ENCODE measurements around the gene CFL2. TPM values are rescaled to one million over a fixed set of nuclear protein-coding genes. Genes with fewer than 3 reads are reported as not detected.
"Not testable (repeated sequence)": the region's sequence is repeated elsewhere in the genome, so short reads cannot be mapped to it uniquely, and the experiment has no call there.

Gene CFL2
- total RNA-seq, 3 donors from 2014 or later, result 5.8 to 11.0 (median 6.9) TPM

DNA sequence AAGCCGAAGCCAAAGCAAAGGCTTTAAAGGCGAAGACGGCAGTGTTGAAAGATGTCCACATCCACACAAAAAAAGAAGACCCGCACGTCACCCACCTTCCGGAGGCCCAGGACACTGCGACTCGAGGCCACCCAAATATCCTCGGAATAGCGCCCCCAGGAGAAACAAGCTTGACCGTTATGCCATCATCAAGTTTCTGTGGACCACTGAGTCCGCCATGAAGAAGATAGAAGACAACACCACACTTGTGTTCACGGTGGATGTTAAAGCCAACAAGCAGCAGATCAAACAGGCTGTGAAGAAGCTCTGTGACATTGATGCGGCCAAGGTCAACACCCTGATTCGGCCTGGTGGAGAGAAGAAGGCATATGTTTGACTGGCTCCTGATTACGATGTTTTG is 20.2 kb downstream of the CFL2 start:
- H3K36me3 Mint-ChIP-seq (ENCODE audit: insufficient read depth); H3K9me3 Mint-ChIP-seq; DNase-seq; H3K4me1 Mint-ChIP-seq (ENCODE audit: low read depth); H3K4me3 Mint-ChIP-seq; ATAC-seq; H3K27me3 Mint-ChIP-seq (ENCODE audit: low read depth): not testable (repeated sequence)

- no peak overlapping the region for H3K4me3 Mint-ChIP-seq
Measured at GRCh38 chr14:34693228-34693939, 21.0 kb downstream of the CFL2 start.

DNA sequence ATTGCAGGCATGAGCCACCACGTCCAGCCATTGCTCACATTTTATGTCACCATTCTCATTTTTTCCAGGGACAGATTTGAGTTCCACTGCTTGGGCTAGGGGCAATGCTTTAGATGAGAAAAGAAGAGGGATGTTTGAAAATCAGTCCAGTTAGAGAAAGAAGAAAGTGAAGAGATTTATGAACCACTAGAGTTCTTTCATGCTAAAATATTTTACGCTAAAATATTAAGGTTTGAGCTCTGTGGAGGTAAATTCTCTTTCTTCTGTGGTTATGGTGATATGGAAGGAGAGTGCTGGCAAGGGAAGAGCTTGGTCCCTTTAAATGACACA is 21.5 kb downstream of the CFL2 start:
- no peak for DNase-seq
- no peaks in the 10 kb centered on the region for H3K9me3 Mint-ChIP-seq
- H3K4me3 Mint-ChIP-seq, result no peak overlapping the region
- no peak for ATAC-seq
- no peaks in the 10 kb centered on the region for H3K27me3 Mint-ChIP-seq (ENCODE audit: low read depth)
- H3K4me1 Mint-ChIP-seq (ENCODE audit: low read depth), result peaks cover 8% of the 10 kb centered on the region
- no peaks in the 10 kb centered on the region for H3K36me3 Mint-ChIP-seq (ENCODE audit: insufficient read depth)

More at GRCh38 chr14:34693228-34693939, 21.0 kb downstream of the CFL2 start:
- ATAC-seq (peak in 1 of 2 donors; percentile 52), DNase-seq (no peak)
- Mint-ChIP-seq H3K4me1 (ENCODE audit: low read depth) (peaks cover 8% of the 10 kb centered on the region), H3K9me3 (no peaks in the 10 kb centered on the region), H3K27me3 (ENCODE audit: low read depth) (no peaks in the 10 kb centered on the region), H3K36me3 (ENCODE audit: insufficient read depth) (no peaks in the 10 kb centered on the region)

DNA sequence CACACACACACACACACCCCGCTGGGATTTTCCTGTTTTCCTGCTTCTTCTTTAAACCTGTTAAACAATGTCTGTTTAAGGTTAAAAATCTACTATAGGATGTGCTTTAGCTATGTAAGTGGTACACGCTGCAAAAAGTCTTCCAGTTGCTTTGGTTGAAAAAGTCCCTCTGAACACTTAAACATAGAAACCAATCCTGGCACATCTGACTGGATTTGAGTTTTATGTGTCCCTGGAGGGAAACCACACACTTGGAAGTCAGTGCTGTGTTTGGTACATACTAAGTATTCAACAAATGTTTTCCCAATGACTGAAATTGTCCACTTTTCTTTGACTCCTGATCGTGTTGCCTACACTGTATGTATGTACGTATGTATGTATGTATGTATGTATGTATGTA is 22.0 kb downstream of the CFL2 start:
- no peak overlapping the region for H3K4me3 Mint-ChIP-seq
- H3K36me3 Mint-ChIP-seq (ENCODE audit: insufficient read depth), result no peaks in the 10 kb centered on the region
- H3K27me3 Mint-ChIP-seq (ENCODE audit: low read depth), result no peaks in the 10 kb centered on the region
- no peaks in the 10 kb centered on the region for H3K9me3 Mint-ChIP-seq
- DNase-seq (no peak), ATAC-seq (no peak)
- H3K4me1 Mint-ChIP-seq (ENCODE audit: low read depth), result peaks cover 8% of the 10 kb centered on the region

DNA sequence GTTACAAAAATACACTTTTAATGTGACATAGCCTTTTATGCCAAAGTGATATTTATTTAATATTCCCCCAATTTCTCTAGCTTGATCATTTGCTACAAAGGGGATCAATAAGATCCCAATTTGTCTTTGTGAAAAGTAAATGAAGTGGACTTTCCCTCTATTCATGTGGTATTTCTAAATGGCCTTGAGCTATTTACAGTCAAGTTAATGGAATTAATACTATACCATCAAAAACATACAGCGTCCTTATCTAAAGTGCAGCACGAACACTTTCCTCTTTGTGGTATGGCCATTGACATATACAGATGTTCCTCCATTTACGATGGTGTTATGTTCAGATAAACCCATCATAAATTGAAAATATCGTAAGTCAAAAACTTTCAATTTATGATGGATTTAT is 23.2 kb downstream of the CFL2 start:
- Mint-ChIP-seq H3K4me3 (no peak overlapping the region), H3K27me3 (ENCODE audit: low read depth) (no peaks in the 10 kb centered on the region), H3K36me3 (ENCODE audit: insufficient read depth) (no peaks in the 10 kb centered on the region), H3K9me3 (no peaks in the 10 kb centered on the region), H3K4me1 (ENCODE audit: low read depth) (peaks cover 8% of the 10 kb centered on the region)
- DNase-seq (no peak), ATAC-seq (no peak)

DNA sequence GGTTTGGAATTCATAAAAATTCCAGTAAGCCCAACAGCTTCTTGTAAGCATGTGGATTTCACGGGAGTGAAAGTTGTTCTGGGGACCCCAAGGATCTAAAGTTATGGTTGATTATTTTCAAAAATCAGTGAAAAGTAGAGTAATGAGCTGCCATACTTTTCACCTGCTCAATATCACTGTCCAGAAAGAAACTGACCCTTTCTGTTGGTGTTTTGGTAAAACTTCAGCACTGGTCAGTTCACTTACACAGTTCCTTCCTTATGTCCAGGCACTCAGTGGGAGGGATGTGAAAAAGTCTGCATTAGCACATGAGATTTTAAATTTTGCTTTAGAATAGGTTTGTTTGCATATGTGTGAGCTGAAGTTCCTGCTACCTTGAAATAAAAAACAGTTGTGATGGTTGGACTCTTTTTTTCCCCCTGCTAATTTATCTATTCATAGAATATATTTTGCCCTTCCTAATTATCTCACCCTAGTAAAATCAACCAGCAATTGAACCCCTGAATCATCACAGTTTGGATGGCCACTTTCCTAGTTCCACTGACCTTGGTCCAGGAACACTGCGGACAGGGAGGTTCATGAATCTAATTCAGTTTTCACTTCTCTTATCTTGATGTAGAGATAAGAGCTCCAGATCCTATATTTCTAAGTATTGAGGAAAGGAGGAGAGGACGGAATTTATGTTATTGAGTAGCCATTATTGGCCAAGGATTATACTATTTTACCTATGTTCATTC is 25.8 kb downstream of the CFL2 start:
- H3K36me3 Mint-ChIP-seq (ENCODE audit: insufficient read depth), result no peaks in the 10 kb centered on the region
- H3K9me3 Mint-ChIP-seq, result no peaks in the 10 kb centered on the region
- H3K27me3 Mint-ChIP-seq (ENCODE audit: low read depth), result no peaks in the 10 kb centered on the region
- ATAC-seq (no peak), DNase-seq (no peak)
- H3K4me3 Mint-ChIP-seq, result no peak overlapping the region
- H3K4me1 Mint-ChIP-seq (ENCODE audit: low read depth), result peaks cover 8% of the 10 kb centered on the region

GRCh38 chr14:34685819-34686428 is 28.5 kb downstream of the CFL2 start:
- Mint-ChIP-seq H3K4me3 (no peak overlapping the region), H3K9me3 (no peaks in the 10 kb centered on the region), H3K36me3 (ENCODE audit: insufficient read depth) (no peaks in the 10 kb centered on the region), H3K27me3 (ENCODE audit: low read depth) (no peaks in the 10 kb centered on the region), H3K4me1 (ENCODE audit: low read depth) (no peaks in the 10 kb centered on the region)
- ATAC-seq, result no peak
- DNase-seq, result no peak

DNA sequence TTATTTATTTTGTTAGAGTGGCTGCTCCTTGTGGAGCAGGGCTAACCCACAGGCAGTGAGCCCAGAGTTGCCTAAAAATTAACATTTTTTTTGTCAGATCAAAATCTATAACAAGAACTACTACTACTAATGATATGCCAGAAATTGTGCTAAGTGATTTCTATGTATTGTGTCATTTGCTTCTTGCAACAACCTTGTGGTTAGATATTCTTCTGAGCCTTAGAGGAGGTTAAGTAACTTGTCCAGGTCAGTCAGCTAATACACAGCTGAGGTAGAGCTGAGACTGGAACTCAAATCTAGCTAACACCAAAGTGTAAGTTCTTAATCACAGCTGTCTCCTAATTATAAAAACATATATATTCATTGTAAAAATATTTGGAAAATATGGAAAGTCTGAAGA is 29.8 kb downstream of the CFL2 start:
- no peak for ATAC-seq
- no peaks in the 10 kb centered on the region for H3K27me3 Mint-ChIP-seq (ENCODE audit: low read depth)

DNA sequence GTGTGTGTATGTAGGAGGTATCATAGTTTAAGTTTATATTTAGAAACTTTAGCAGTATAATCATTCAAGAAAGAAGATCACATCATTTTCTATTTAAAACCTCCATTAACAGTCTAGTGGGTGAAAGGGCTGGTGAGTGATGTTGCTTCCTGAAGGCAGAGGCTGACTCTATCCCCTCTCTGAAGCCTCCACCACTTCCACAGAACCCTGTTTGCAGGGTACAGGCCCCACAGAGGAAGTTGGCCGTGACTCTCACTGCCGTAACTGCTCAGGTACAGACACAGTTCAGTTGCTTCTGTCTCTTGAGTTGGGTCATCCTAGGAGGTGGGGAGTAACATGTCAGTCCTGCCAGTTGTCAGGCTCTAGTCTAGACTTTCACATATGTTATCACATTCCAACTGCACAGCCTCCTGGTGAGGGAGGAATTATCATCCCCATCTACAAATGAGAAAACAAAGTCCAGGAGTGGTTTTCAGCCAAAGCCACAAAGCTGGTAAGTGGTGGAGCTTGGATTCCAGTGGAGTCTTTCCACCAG is 31.5 kb downstream of the CFL2 start:
- Mint-ChIP-seq H3K4me1 (ENCODE audit: low read depth) (no peaks in the 10 kb centered on the region), H3K9me3 (no peaks in the 10 kb centered on the region), H3K36me3 (ENCODE audit: insufficient read depth) (no peaks in the 10 kb centered on the region), H3K27me3 (ENCODE audit: low read depth) (no peaks in the 10 kb centered on the region), H3K4me3 (no peak overlapping the region)
- DNase-seq (no peak), ATAC-seq (peak; percentile 54 to 62)

More for the DNA sequence above, 29.8 kb downstream of the CFL2 start:
- H3K4me1 Mint-ChIP-seq (ENCODE audit: low read depth), result no peaks in the 10 kb centered on the region
- H3K4me3 Mint-ChIP-seq, result no peak overlapping the region
- H3K9me3 Mint-ChIP-seq, result no peaks in the 10 kb centered on the region
- no peaks in the 10 kb centered on the region for H3K36me3 Mint-ChIP-seq (ENCODE audit: insufficient read depth)
- no peak for DNase-seq

DNA sequence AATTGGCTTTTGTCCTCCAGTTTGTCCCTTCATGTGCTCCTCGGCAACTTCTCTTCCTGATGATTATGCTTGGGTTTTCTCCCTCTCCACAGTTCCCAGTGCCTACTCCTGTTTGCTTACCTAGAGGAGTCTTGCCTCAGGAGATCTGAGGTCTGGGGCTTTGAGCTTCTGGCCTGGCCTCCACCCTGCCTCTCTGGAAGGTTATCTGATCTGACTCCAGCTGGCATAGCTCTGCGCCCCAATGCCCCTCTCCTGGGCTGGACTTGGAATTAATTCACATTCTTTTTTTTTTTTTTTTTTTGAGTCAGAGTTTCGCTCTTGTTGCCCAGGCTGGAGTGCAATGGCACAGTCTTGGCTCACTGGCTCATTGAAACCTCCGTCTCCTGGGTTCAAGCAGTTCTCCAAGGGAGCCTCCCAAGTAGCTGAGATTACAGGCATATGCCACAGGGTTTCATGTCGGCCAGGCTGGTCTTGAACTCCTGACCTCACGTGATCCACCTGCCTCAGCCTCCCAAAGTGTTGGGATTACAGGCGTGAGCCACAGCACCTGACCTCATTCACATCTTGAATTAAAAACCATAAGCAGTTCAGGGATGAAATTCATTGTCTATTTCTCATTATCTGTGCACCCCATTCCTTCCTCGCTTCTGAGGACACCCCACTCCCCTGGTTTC is 33.5 kb downstream of the CFL2 start:
- H3K9me3 Mint-ChIP-seq, result no peaks in the 10 kb centered on the region
- no peaks in the 10 kb centered on the region for H3K36me3 Mint-ChIP-seq (ENCODE audit: insufficient read depth)
- ATAC-seq (no peak), DNase-seq (no peak)
- no peaks in the 10 kb centered on the region for H3K4me1 Mint-ChIP-seq (ENCODE audit: low read depth)
- H3K4me3 Mint-ChIP-seq, result no peak overlapping the region
- H3K27me3 Mint-ChIP-seq (ENCODE audit: low read depth), result no peaks in the 10 kb centered on the region

DNA sequence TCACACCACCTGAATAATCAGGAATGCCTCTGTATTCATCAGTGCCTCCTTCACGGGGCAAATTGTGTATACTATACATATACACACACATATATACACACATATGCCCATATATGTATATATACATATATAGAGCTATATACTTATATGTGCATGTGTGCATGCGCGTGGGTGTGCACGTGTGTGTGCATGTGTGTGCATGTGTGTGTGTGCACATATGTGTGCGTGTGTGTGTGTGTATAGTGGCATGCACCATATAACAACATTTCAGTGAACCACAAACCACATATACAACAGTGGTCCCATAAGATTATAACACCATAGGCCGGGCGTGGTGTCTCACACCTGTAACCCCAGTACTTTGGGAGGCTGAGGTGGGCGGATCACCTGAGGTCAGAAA is 35.7 kb downstream of the CFL2 start:
- no peak for ATAC-seq
- Mint-ChIP-seq H3K9me3 (no peaks in the 10 kb centered on the region), H3K27me3 (ENCODE audit: low read depth) (no peaks in the 10 kb centered on the region), H3K36me3 (ENCODE audit: insufficient read depth) (no peaks in the 10 kb centered on the region), H3K4me1 (ENCODE audit: low read depth) (no peaks in the 10 kb centered on the region), H3K4me3 (no peak overlapping the region)
- no peak for DNase-seq

DNA sequence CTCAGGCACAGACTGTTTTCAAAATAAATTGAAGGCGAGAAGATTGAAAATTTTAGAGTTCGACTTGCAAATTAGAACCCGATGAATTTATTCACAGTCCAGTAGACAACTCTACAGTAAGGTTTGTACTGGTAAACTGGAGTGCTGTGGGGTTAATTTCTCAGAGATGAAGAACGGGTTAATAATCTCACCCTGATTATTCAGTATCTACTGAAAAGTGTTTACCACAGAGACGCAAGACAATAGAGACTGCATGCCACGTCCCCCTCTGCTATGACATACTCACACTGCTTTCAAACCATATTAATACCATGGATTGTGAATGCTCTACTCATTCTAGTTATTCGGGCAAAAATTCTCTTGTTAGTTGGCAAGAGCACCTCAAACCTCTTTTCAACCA is 36.1 kb downstream of the CFL2 start:
- ATAC-seq (no peak), DNase-seq (no peak)
- no peaks in the 10 kb centered on the region for H3K36me3 Mint-ChIP-seq (ENCODE audit: insufficient read depth)
- H3K4me1 Mint-ChIP-seq (ENCODE audit: low read depth), result no peaks in the 10 kb centered on the region
- H3K9me3 Mint-ChIP-seq, result no peaks in the 10 kb centered on the region
- no peaks in the 10 kb centered on the region for H3K27me3 Mint-ChIP-seq (ENCODE audit: low read depth)
- no peak overlapping the region for H3K4me3 Mint-ChIP-seq

DNA sequence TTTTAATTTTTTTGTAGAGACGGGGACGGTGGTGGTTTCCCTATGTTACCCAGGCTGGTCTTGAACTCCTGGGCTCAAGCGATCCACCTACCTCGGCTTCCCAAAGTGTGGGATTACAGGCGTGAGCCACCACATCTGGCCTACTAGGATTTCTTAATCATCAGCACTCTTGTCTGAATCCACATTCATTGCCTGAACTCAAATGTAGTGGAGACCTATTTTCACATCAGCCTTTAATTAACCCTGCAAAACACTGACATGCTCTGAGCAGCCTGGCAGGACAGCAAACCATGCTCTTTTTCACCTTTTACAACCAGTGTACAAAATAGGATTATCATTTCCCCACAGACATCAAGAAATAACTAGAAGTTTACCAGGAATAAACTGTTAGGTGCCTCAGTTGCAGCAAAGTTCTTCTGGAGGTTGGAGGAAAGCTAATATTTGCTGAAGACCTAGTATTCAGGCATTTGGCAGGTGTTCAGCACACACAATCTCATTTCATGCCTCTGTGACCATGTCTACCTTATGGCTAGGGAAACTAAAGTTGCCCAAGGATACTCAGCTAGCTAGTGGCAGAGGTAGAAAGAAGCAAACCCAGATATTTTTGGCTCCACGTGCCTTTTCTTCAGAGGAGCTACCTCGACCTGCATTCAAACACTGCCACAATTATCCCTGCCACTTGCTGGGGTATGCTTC is 37.7 kb downstream of the CFL2 start:
- ATAC-seq (no peak), DNase-seq (no peak)
- H3K4me1 Mint-ChIP-seq (ENCODE audit: low read depth), result no peaks in the 10 kb centered on the region
- no peaks in the 10 kb centered on the region for H3K27me3 Mint-ChIP-seq (ENCODE audit: low read depth)
- no peak overlapping the region for H3K4me3 Mint-ChIP-seq
- no peaks in the 10 kb centered on the region for H3K9me3 Mint-ChIP-seq
- no peaks in the 10 kb centered on the region for H3K36me3 Mint-ChIP-seq (ENCODE audit: insufficient read depth)

- Mint-ChIP-seq H3K4me3 (no peak overlapping the region), H3K4me1 (ENCODE audit: low read depth) (no peaks in the 10 kb centered on the region)
- DNase-seq, result no peak
Measured at GRCh38 chr14:34673702-34674101, 40.7 kb downstream of the CFL2 start.

More at GRCh38 chr14:34673702-34674101, 40.7 kb downstream of the CFL2 start:
- no peaks in the 10 kb centered on the region for H3K36me3 Mint-ChIP-seq (ENCODE audit: insufficient read depth)
- no peaks in the 10 kb centered on the region for H3K9me3 Mint-ChIP-seq
- no peaks in the 10 kb centered on the region for H3K27me3 Mint-ChIP-seq (ENCODE audit: low read depth)
- ATAC-seq, result no peak

Data from activated T-cell treated with anti-CD3 and anti-CD28 coated beads, Interleukin-2, amount 50 U/mL, for 4 hours (primary cell).